ENCODE measurements around the gene NUBP2.
A peak's percentile ranks its signal among the peaks of the same experiment; 100 is the strongest.

The NUBP2 gene

GRCh38 chr16:1810106-1810505 is 27.3 kb downstream of the NUBP2 start:
- no peak overlapping the region for H3K4me3 ChIP-seq (ENCODE audit: control insufficient read depth, low read depth, low read length)
- TF ChIP-seq CTCF (conservative IDR thresholded peaks at IDR 0.05; ENCODE audit: control insufficient read depth, insufficient read depth, low read depth, low read length), result no peak
- DNase-seq (ENCODE audit: low read depth), result no peak

GRCh38 chr16:1810536-1810935 is 27.8 kb downstream of the NUBP2 start:
- no peak for TF ChIP-seq CTCF (conservative IDR thresholded peaks at IDR 0.05; ENCODE audit: control insufficient read depth, insufficient read depth, low read depth, low read length)
- H3K4me3 ChIP-seq (ENCODE audit: control insufficient read depth, low read depth, low read length), result no peak overlapping the region
- no peak for DNase-seq (ENCODE audit: low read depth)

- H3K4me3 ChIP-seq (ENCODE audit: control insufficient read depth, low read depth, low read length), result peak overlapping the region; percentile 1
- TF ChIP-seq CTCF (conservative IDR thresholded peaks at IDR 0.05; ENCODE audit: control insufficient read depth, insufficient read depth, low read depth, low read length), result peak; percentile 51
- DNase-seq (ENCODE audit: low read depth), result peak; percentile 73
Observed at GRCh38 chr16:1812732-1813163, 30.0 kb downstream of the NUBP2 start.

GRCh38 chr16:1815461-1815860 is 32.7 kb downstream of the NUBP2 start:
- DNase-seq (ENCODE audit: low read depth), result no peak
- no peak for TF ChIP-seq CTCF (conservative IDR thresholded peaks at IDR 0.05; ENCODE audit: control insufficient read depth, insufficient read depth, low read depth, low read length)

GRCh38 chr16:1816396-1817275 is 33.9 kb downstream of the NUBP2 start:
- no peak for TF ChIP-seq CTCF (conservative IDR thresholded peaks at IDR 0.05; ENCODE audit: control insufficient read depth, insufficient read depth, low read depth, low read length)
- H3K4me3 ChIP-seq (ENCODE audit: control insufficient read depth, low read depth, low read length), result no peak overlapping the region
- DNase-seq (ENCODE audit: low read depth), result no peak

More at GRCh38 chr16:1815461-1815860, 32.7 kb downstream of the NUBP2 start:
- H3K4me3 ChIP-seq (ENCODE audit: control insufficient read depth, low read depth, low read length), result no peak overlapping the region

GRCh38 chr16:1817276-1817589 is 34.5 kb downstream of the NUBP2 start:
- DNase-seq (ENCODE audit: low read depth), result no peak
- H3K4me3 ChIP-seq (ENCODE audit: control insufficient read depth, low read depth, low read length), result no peak overlapping the region
- no peak for TF ChIP-seq CTCF (conservative IDR thresholded peaks at IDR 0.05; ENCODE audit: control insufficient read depth, insufficient read depth, low read depth, low read length)
